Measurements from ENCODE around the gene FRAT1. TPM values are rescaled to one million over a fixed set of nuclear protein-coding genes. Genes with fewer than 3 reads are reported as not detected.

The FRAT1 gene
- total and polyA plus RNA-seq, 2 experiments from 2014 or later: 14.2 TPM

DNA sequence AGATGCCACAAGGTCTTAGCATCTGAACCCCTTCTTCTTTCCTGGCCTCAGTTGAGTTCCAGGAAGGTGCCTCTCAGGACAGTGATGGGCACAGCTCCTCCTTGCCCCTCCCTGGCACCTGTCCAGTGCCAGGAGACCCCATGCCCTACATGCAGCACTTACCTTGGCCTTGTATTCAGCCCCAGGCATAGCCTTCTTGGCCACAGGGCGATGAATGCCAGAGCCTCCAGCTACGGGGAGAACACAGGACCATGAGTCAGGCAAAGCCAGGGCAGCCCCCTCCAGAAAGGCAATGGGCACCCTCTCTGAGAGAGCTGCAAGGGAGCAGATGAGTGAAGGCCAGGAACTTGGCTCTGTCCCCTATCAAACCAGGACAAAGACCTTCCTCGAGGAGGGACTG, 39.7 kb downstream of the FRAT1 start:
- Histone ChIP-seq H3K36me3 (replicated peaks; ENCODE audit: insufficient read depth, low read depth) (no peaks in the 10 kb centered on the region), H3K4me2 (no peak overlapping the region), H2AFZ (no peak overlapping the region), H3K27ac (no peak overlapping the region), H3K4me3 (no peak overlapping the region), H3K27me3 (no peaks in the 10 kb centered on the region), H3K79me2 (no peaks in the 10 kb centered on the region), H4K20me1 (ENCODE audit: insufficient read depth, poor library complexity, severe bottlenecking) (no peaks in the 10 kb centered on the region), H3K9me3 (ENCODE audit: low read depth) (no peaks in the 10 kb centered on the region), H3K4me1 (ENCODE audit: insufficient read depth) (no peaks in the 10 kb centered on the region), H3K9me2 (replicated peaks; ENCODE audit: insufficient read depth) (no peaks in the 10 kb centered on the region)
- TF ChIP-seq EZH2phosphoT487 (IDR thresholded peaks at IDR 0.05; ENCODE audit: low read depth, severe bottlenecking, unreplicated experiment) (no peak), EZH2 (IDR thresholded peaks at IDR 0.05; ENCODE audit: borderline replicate concordance) (no peak)
- TF ChIP-seq, protein P1, sequence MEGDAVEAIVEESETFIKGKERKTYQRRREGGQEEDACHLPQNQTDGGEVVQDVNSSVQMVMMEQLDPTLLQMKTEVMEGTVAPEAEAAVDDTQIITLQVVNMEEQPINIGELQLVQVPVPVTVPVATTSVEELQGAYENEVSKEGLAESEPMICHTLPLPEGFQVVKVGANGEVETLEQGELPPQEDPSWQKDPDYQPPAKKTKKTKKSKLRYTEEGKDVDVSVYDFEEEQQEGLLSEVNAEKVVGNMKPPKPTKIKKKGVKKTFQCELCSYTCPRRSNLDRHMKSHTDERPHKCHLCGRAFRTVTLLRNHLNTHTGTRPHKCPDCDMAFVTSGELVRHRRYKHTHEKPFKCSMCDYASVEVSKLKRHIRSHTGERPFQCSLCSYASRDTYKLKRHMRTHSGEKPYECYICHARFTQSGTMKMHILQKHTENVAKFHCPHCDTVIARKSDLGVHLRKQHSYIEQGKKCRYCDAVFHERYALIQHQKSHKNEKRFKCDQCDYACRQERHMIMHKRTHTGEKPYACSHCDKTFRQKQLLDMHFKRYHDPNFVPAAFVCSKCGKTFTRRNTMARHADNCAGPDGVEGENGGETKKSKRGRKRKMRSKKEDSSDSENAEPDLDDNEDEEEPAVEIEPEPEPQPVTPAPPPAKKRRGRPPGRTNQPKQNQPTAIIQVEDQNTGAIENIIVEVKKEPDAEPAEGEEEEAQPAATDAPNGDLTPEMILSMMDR (IDR thresholded peaks at IDR 0.05; ENCODE audit: poor library complexity): no peak
- 80% methylated on average over 3 of the region's 3 CpGs for WGBS (ENCODE audit: low lambda C conversion rate, missing lambda C conversion rate)
- no peak for DNase-seq (ENCODE audit: low spot score)

DNA sequence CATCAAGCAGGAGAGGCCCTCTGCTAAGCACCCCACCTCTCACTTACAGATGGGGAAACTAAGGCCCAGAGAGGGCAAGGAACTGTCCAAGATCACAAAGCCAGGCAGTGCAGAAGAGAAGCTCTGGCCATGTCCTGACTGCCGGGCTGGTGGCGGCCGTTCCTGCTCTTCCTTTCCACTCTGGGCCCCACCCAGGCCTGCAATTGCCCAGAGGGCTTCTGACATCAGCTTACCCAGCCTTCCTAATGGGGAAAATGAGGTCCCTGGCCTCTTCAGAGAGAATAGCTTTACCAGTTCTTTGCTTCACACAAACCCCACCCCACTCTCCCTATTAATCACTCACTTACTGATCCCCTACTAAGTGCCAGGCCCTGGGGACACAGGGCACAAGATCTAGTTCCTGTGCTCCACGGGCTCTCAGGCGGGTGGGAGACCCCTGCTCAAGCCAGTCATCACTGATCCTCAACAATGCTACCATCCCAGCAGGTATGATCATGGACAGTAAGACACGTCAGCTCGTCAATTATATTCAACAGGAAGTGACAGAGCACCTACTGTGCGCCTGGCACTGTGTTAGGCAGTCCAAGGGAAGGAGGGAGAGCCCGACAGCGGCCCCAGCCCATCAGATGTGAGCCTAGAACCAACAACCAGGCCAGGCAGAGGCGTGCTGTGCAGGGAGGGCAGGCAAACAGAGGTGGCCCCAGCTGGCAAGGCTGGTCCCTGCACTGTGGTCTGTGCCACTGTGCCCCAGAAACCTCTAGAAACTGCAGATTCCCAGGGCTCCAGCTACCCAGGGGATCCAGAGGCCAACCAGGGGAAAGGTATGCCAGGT, 41.9 kb downstream of the FRAT1 start:
- no peaks in the 10 kb centered on the region for H3K79me2 ChIP-seq
- H2AFZ ChIP-seq: no peak overlapping the region
- H3K4me2 ChIP-seq: no peak overlapping the region
- no peak overlapping the region for H3K27ac ChIP-seq
- H3K27me3 ChIP-seq: no peaks in the 10 kb centered on the region
- H3K4me3 ChIP-seq: no peak overlapping the region
- no peaks in the 10 kb centered on the region for H3K9me3 ChIP-seq (ENCODE audit: low read depth)
- TF ChIP-seq, protein P1 (IDR thresholded peaks at IDR 0.05; ENCODE audit: poor library complexity): no peak
- no peak for TF ChIP-seq EZH2phosphoT487 (IDR thresholded peaks at IDR 0.05; ENCODE audit: low read depth, severe bottlenecking, unreplicated experiment)
- no peak for TF ChIP-seq EZH2 (IDR thresholded peaks at IDR 0.05; ENCODE audit: borderline replicate concordance)
- H3K4me1 ChIP-seq (ENCODE audit: insufficient read depth): no peaks in the 10 kb centered on the region
- DNase-seq (ENCODE audit: low spot score): no peak
- no peaks in the 10 kb centered on the region for H3K9me2 ChIP-seq (replicated peaks; ENCODE audit: insufficient read depth)
- 95% methylated on average over 11 of the region's 11 CpGs for WGBS (ENCODE audit: low lambda C conversion rate, missing lambda C conversion rate)
- no peaks in the 10 kb centered on the region for H4K20me1 ChIP-seq (ENCODE audit: insufficient read depth, poor library complexity, severe bottlenecking)
- H3K36me3 ChIP-seq (replicated peaks; ENCODE audit: insufficient read depth, low read depth): no peaks in the 10 kb centered on the region

DNA sequence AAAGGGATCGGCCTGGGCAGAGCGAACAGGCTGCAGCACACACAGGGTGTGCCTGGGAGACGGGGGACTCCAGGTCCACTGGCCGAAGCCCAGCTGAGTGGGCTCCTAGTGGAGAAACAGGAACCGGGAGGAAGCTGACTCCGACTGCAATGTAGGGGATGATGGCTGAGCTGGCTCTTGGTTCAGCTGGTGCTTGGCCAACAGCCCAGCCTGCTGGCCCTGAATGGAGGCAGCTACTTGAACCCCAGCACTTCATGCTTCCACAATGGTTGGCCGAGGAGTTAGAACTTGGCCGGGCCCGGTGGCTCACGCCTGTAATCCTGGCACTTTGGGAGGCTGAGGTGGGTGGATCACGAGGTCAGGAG, 42.4 kb downstream of the FRAT1 start:
- H3K9me3 ChIP-seq (ENCODE audit: low read depth): no peaks in the 10 kb centered on the region
- WGBS (ENCODE audit: low lambda C conversion rate, missing lambda C conversion rate): over 99% methylated on average over 11 of the region's 11 CpGs
- H3K36me3 ChIP-seq (replicated peaks; ENCODE audit: insufficient read depth, low read depth): no peaks in the 10 kb centered on the region

More for the DNA sequence above, 42.4 kb downstream of the FRAT1 start:
- Histone ChIP-seq H3K79me2 (no peaks in the 10 kb centered on the region), H3K9me2 (replicated peaks; ENCODE audit: insufficient read depth) (no peaks in the 10 kb centered on the region), H3K27ac (no peak overlapping the region), H3K27me3 (no peaks in the 10 kb centered on the region), H2AFZ (no peak overlapping the region), H3K4me1 (ENCODE audit: insufficient read depth) (no peaks in the 10 kb centered on the region), H3K4me2 (no peak overlapping the region), H4K20me1 (ENCODE audit: insufficient read depth, poor library complexity, severe bottlenecking) (no peaks in the 10 kb centered on the region), H3K4me3 (no peak overlapping the region)
- no peak for TF ChIP-seq EZH2phosphoT487 (IDR thresholded peaks at IDR 0.05; ENCODE audit: low read depth, severe bottlenecking, unreplicated experiment)
- TF ChIP-seq, protein P1 (IDR thresholded peaks at IDR 0.05; ENCODE audit: poor library complexity): no peak
- no peak for TF ChIP-seq EZH2 (IDR thresholded peaks at IDR 0.05; ENCODE audit: borderline replicate concordance)
- DNase-seq (ENCODE audit: low spot score): no peak
